ENCODE data around the gene FMN1.

Gene FMN1

GRCh38 chr15:33089878-33090757, 104.4 kb downstream of the FMN1 start:
- Histone ChIP-seq H3K9ac (ENCODE audit: low read depth, low read length) (no peak overlapping the region), H3K4me1 (ENCODE audit: insufficient read depth, low read length) (no peaks in the 10 kb centered on the region), H3K27me3 (ENCODE audit: insufficient read depth, low read length) (no peaks in the 10 kb centered on the region), H3K36me3 (ENCODE audit: insufficient read depth, low read length) (no peaks in the 10 kb centered on the region), H3K27ac (ENCODE audit: low read depth, low read length) (no peak overlapping the region), H3K4me3 (ENCODE audit: low read length) (no peak overlapping the region), H3K9me3 (ENCODE audit: insufficient read depth, low read depth, low read length) (no peaks in the 10 kb centered on the region)
- WGBS: 91% methylated on average over 5 of the region's 5 CpGs

GRCh38 chr15:33089165-33089877, 105.2 kb downstream of the FMN1 start:
- Histone ChIP-seq H3K36me3 (ENCODE audit: insufficient read depth, low read length) (no peaks in the 10 kb centered on the region), H3K27me3 (ENCODE audit: insufficient read depth, low read length) (no peaks in the 10 kb centered on the region), H3K27ac (ENCODE audit: low read depth, low read length) (no peak overlapping the region), H3K4me1 (ENCODE audit: insufficient read depth, low read length) (peaks cover 6% of the 10 kb centered on the region; the same call in 1 of the 2 replicates), H3K9ac (ENCODE audit: low read depth, low read length) (no peak overlapping the region), H3K9me3 (ENCODE audit: insufficient read depth, low read depth, low read length) (no peaks in the 10 kb centered on the region), H3K4me3 (ENCODE audit: low read length) (no peak overlapping the region)
- WGBS: 92% methylated on average over 6 of the region's 7 CpGs

DNA sequence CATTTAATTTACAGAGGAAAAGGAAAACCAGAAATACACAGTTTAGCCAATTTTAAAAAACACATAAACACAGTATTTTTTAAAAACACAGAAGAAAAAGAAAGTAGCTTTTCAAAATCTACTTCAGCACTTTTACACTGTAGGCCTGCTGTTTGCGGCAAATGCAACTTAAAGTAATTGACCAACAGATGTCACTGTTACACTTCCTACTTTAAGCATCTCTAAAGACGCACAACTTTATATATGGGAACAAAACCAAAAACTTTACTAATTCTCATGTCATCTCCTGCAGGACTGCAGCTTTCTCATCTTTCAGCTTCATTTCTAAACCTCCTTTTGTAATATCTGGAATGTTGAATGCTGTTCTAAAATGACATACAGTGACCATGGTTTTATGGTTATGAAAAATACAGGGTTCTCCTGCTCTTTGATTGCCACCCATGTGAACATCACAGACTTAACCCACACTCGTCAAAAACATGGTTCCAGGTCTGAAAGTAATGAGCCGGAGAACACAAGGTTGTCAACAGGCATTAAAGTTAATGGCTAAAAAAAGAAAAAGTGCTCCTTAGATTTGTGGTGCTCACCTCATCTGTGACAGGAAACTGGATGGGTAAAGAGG, 107.9 kb downstream of the FMN1 start:
- WGBS: 56% methylated on average over 4 of the region's 4 CpGs
- Histone ChIP-seq H3K27me3 (ENCODE audit: insufficient read depth, low read length) (no peaks in the 10 kb centered on the region), H3K36me3 (ENCODE audit: insufficient read depth, low read length) (no peaks in the 10 kb centered on the region), H3K27ac (ENCODE audit: low read depth, low read length) (no peak overlapping the region), H3K9ac (ENCODE audit: low read depth, low read length) (no peak overlapping the region), H3K4me1 (ENCODE audit: insufficient read depth, low read length) (peaks cover 27% of the 10 kb centered on the region), H3K4me3 (ENCODE audit: low read length) (no peak overlapping the region), H3K9me3 (ENCODE audit: insufficient read depth, low read depth, low read length) (no peaks in the 10 kb centered on the region)

DNA sequence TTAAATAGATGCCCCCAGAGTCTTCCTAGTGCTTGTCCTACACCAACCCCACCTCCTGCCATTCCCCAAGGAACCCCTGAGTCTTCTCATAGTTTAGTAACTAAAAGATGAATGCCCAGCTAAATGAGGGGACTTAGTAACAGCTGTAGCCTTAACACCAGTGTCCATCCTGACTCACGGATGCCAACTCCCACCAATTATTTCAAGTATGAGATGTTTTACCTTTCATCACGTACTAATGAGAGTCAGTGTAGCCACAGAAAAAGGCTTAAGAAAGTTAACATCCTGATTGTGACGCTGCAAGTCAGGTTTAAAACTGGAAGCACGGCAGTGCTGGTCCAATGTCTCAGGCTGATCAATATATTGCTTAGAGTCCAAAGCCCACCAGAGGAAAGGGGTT, 109.9 kb downstream of the FMN1 start:
- H3K9me3 ChIP-seq (ENCODE audit: insufficient read depth, low read depth, low read length): no peaks in the 10 kb centered on the region
- no peak overlapping the region for H3K9ac ChIP-seq (ENCODE audit: low read depth, low read length)
- no peak overlapping the region for H3K27ac ChIP-seq (ENCODE audit: low read depth, low read length)
- 99% methylated on average over 4 of the region's 4 CpGs for WGBS
- no peaks in the 10 kb centered on the region for H3K27me3 ChIP-seq (ENCODE audit: insufficient read depth, low read length)
- peaks cover 27% of the 10 kb centered on the region for H3K4me1 ChIP-seq (ENCODE audit: insufficient read depth, low read length)
- H3K4me3 ChIP-seq (ENCODE audit: low read length): no peak overlapping the region
- H3K36me3 ChIP-seq (ENCODE audit: insufficient read depth, low read length): no peaks in the 10 kb centered on the region

- Histone ChIP-seq H3K36me3 (ENCODE audit: insufficient read depth, low read length) (no peaks in the 10 kb centered on the region), H3K9me3 (ENCODE audit: insufficient read depth, low read depth, low read length) (no peaks in the 10 kb centered on the region), H3K27ac (ENCODE audit: low read depth, low read length) (peak overlapping the region; percentile 75), H3K9ac (ENCODE audit: low read depth, low read length) (0 out of 2 replicates have a peak overlapping the region, but pooled peaks have one; percentile 26), H3K27me3 (ENCODE audit: insufficient read depth, low read length) (no peaks in the 10 kb centered on the region), H3K4me1 (ENCODE audit: insufficient read depth, low read length) (peaks cover 27% of the 10 kb centered on the region), H3K4me3 (ENCODE audit: low read length) (peak overlapping the region; percentile 24; the same call in 1 of the 2 replicates)
- WGBS: 24% methylated on average over 6 of the region's 6 CpGs
Observed at GRCh38 chr15:33083232-33084081, 111.1 kb downstream of the FMN1 start.

DNA sequence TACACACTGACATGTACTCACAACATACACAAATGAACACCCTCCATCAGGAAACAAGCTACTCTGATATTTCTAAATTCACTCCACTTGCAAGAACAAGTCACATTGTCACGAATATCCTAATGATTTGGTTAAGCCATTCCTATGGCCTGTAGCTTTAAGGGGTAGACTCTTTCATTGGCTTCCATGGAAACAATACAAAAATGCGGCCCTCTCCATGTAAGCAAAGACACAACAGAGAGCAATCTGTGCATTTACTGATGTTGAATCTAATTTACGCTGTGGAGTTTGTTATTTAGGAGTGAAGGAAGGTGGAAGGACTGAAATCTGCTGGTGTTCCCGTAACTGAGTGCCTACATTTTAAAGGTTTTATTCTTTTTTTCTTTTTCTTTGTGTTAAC, 114.5 kb downstream of the FMN1 start:
- Histone ChIP-seq H3K9ac (ENCODE audit: low read depth, low read length) (no peak overlapping the region), H3K9me3 (ENCODE audit: insufficient read depth, low read depth, low read length) (no peaks in the 10 kb centered on the region), H3K4me1 (ENCODE audit: insufficient read depth, low read length) (peaks cover 26% of the 10 kb centered on the region), H3K27ac (ENCODE audit: low read depth, low read length) (no peak overlapping the region), H3K36me3 (ENCODE audit: insufficient read depth, low read length) (no peaks in the 10 kb centered on the region), H3K27me3 (ENCODE audit: insufficient read depth, low read length) (no peaks in the 10 kb centered on the region), H3K4me3 (ENCODE audit: low read length) (no peak overlapping the region)
- 82% methylated on average over 4 of the region's 4 CpGs for WGBS

- Histone ChIP-seq H3K4me3 (ENCODE audit: low read length) (no peak overlapping the region), H3K27me3 (ENCODE audit: insufficient read depth, low read length) (no peaks in the 10 kb centered on the region), H3K9me3 (ENCODE audit: insufficient read depth, low read depth, low read length) (no peaks in the 10 kb centered on the region), H3K9ac (ENCODE audit: low read depth, low read length) (no peak overlapping the region), H3K27ac (ENCODE audit: low read depth, low read length) (no peak overlapping the region), H3K36me3 (ENCODE audit: insufficient read depth, low read length) (no peaks in the 10 kb centered on the region), H3K4me1 (ENCODE audit: insufficient read depth, low read length) (peaks cover 14% of the 10 kb centered on the region)
- 93% methylated on average over 2 of the region's 2 CpGs for WGBS
Observed at GRCh38 chr15:33078607-33079006, 115.9 kb downstream of the FMN1 start.

DNA sequence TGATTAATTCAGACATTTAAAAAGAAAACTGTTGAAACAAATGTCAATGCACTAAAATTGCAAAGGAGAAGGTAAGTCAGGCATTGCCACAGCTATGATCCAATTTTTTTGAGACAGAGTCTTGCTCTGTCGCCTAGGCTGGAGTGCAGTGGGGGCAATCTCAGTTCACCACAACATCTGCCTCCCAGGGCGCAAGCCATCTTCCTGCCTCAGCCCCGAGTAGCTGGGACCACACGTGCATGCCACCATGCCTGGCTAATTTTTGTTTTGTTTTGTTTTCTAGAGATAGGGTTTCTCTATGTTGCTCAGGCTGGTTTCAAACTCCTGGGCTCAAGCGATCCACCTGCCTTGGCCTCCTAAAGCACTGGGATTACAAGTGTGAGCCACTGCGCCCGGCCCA, 117.6 kb downstream of the FMN1 start:
- Histone ChIP-seq H3K4me3 (ENCODE audit: low read length) (no peak overlapping the region), H3K27me3 (ENCODE audit: insufficient read depth, low read length) (no peaks in the 10 kb centered on the region), H3K4me1 (ENCODE audit: insufficient read depth, low read length) (no peaks in the 10 kb centered on the region), H3K36me3 (ENCODE audit: insufficient read depth, low read length) (no peaks in the 10 kb centered on the region), H3K9me3 (ENCODE audit: insufficient read depth, low read depth, low read length) (no peaks in the 10 kb centered on the region), H3K9ac (ENCODE audit: low read depth, low read length) (no peak overlapping the region), H3K27ac (ENCODE audit: low read depth, low read length) (no peak overlapping the region)
- 92% methylated on average over 5 of the region's 7 CpGs for WGBS

DNA sequence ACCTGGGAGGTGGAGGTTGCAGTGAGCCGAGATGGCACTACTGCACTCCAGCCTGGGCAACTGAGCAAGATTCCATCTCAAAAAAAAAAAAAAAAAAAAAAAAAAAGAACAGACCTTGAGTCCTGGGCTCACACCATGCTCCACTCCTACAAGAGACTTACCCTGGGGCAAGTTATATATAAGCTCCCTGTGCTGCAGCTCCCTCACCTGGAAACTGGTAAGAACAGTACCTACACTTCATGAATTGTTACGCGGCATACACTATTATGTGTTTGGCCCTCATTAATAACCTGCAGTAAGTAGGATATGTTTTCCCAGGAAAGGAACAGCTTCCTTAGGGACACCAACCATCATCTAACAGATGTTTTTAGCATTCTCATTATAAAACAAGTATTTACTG, 119.6 kb downstream of the FMN1 start:
- Histone ChIP-seq H3K27me3 (ENCODE audit: insufficient read depth, low read length) (no peaks in the 10 kb centered on the region), H3K4me1 (ENCODE audit: insufficient read depth, low read length) (no peaks in the 10 kb centered on the region), H3K4me3 (ENCODE audit: low read length) (no peak overlapping the region), H3K9me3 (ENCODE audit: insufficient read depth, low read depth, low read length) (no peaks in the 10 kb centered on the region), H3K27ac (ENCODE audit: low read depth, low read length) (no peak overlapping the region), H3K36me3 (ENCODE audit: insufficient read depth, low read length) (no peaks in the 10 kb centered on the region), H3K9ac (ENCODE audit: low read depth, low read length) (no peak overlapping the region)
- 100% methylated on average over 3 of the region's 3 CpGs for WGBS

- Histone ChIP-seq H3K27ac (ENCODE audit: low read depth, low read length) (no peak overlapping the region), H3K9me3 (ENCODE audit: insufficient read depth, low read depth, low read length) (no peaks in the 10 kb centered on the region), H3K27me3 (ENCODE audit: insufficient read depth, low read length) (no peaks in the 10 kb centered on the region), H3K4me3 (ENCODE audit: low read length) (no peak overlapping the region), H3K36me3 (ENCODE audit: insufficient read depth, low read length) (no peaks in the 10 kb centered on the region), H3K4me1 (ENCODE audit: insufficient read depth, low read length) (peaks cover 6% of the 10 kb centered on the region), H3K9ac (ENCODE audit: low read depth, low read length) (no peak overlapping the region)
- WGBS: 88% methylated on average over 3 of the region's 3 CpGs
Observed at GRCh38 chr15:33074212-33074611, 120.3 kb downstream of the FMN1 start.
